Stomach (tissue), 9 donors: ENCODE measurements around the gene SLC7A5. TPM values are rescaled to one million over a fixed set of nuclear protein-coding genes. Genes with fewer than 3 reads are reported as not detected.

ENCODE experiments used
- DNase-seq, 2 donors: peaks; one replicate each; pipeline versions ENCODE4 v3.0.0 to v3.0.0-alpha.2; 2013 to 2019
- H3K27ac ChIP-seq, 5 donors: fragments of 200-600 bp in 4 of 5; sonication (generic) in 4 of 5; one replicate each; pipeline ENCODE4 v1.5.1; 2013 to 2019; ENCODE audit warnings: mild to moderate bottlenecking in 1 of 5, moderate library complexity in 1 of 5
- H3K27me3 ChIP-seq, 3 donors: fragments of 200-600 bp; sonication (generic); one replicate each; pipeline ENCODE4 v1.5.1; 2017 to 2019; ENCODE audit warnings: mixed run types in 1 of 3
- H3K36me3 ChIP-seq, 4 donors: fragments of 200-600 bp; sonication (generic); 1 replicate in 3 of 4; 2 replicates in 1 of 4; pipeline ENCODE4 v1.5.1; 2016 to 2019
- H3K4me1 ChIP-seq, 4 donors: fragments of 200-600 bp; sonication (generic); one replicate each; pipeline ENCODE4 v1.5.1; 2016 to 2019
- H3K4me3 ChIP-seq, 4 donors: fragments of 200-600 bp; sonication (generic) in 3 of 4; one replicate each; pipeline ENCODE4 v1.5.1; 2016 to 2019; ENCODE audit warnings: mild to moderate bottlenecking in 1 of 4
- H3K9me3 ChIP-seq, 4 donors: fragments of 200-600 bp; sonication (generic); one replicate each; pipeline ENCODE4 v1.5.1; 2016 to 2019
- EP300 ChIP-seq: sonication (generic); formaldehyde crosslinking; IDR thresholded peaks from one replicate; pipeline ENCODE4 v1.6.1; 2017; ENCODE audit warnings: antibody characterized with exemption
- POLR2A ChIP-seq, 4 donors: fragments of 450-650 bp; IDR thresholded peaks; one replicate each; pipeline ENCODE4 v1.6.1; 2016; ENCODE audit warnings: antibody characterized with exemption in 4 of 4, control low read depth in 2 of 4, mild to moderate bottlenecking in 1 of 4, moderate library complexity in 1 of 4
- POLR2AphosphoS5 ChIP-seq, 3 donors: sonication (generic); formaldehyde crosslinking; IDR thresholded peaks; one replicate each; pipeline ENCODE4 v1.6.1; 2016; ENCODE audit warnings: antibody characterized with exemption in 3 of 3
- WGBS, 5 donors: extraction: QIAGEN DNeasy Blood & Tissue Kit in 3 of 5; methylation state at CpG; one replicate each; pipeline versions ENCODE4 v1.1.5 to v1.1.7; 2013 to 2018; 5-methylcytosine and 5-hydroxymethylcytosine counted together
- intact Hi-C: fragments of 100-400 bp; cut with DNase I; formaldehyde crosslinking; loops from one replicate; pipeline ENCODE4 v1.15.1; 2023; ENCODE audit warnings: low total_unique reads
- polyA plus RNA-seq, 3 donors: library from polyadenylated mRNA; stranded (reverse); fragments of 200-250 nt; gene quantifications; one replicate each; pipeline ENCODE4 v1.2.3, GENCODE V29; 2013
- total RNA-seq, 5 donors: library from RNA; depleted of rRNA; stranded (reverse); fragments of >200 nt; gene quantifications; one replicate each; pipeline versions ENCODE4 v1.1.0 to v1.2.3, GENCODE V29; 2014 to 2016
- TF ChIP-seq, protein P1 (sequence below), 7 experiments: fragments of 450-650 bp in 4 of 7; fragments of 200-600 bp in 3 of 7; sonication (generic) in 3 of 7; IDR thresholded peaks; one replicate each; pipeline ENCODE4 v1.5.1; 2016 to 2019; ENCODE audit warnings: antibody characterized with exemption in 7 of 7, control low read depth in 2 of 7, mild to moderate bottlenecking in 1 of 7
- donor health status: healthy with polysubstance abuse.
- donor health status: Bipolar disorder and iron deficiency.
- donor health status: healthy.

The SLC7A5 gene
- total and polyA plus RNA-seq, 8 donors = 1.4 to 74.8 (median 10.0) TPM

DNA sequence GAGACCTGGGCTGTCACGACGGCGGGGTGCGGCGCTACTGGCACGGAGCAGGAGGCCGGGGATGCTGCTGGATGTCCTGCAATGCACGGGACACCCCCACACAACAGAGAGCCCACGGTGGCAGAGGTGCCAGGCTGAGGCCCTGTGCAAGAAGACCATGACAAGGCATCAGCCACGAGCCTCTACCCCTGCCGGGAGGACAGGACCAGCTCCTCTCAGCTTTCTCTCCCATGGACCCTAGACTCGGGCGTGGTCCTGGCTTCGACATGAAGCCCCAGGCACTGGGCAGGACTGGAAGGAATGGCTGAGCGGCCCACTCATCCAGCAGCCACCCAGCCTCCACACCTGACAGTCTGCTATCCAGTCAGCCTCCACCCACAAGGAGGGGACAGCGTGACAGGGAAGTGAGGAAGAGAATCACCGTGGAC is 25.6 kb downstream of the SLC7A5 start:
- no peak for DNase-seq
- H3K36me3 ChIP-seq = peaks cover 13 to 64% (median 23%) of the 10 kb centered on the region in 4 donors
- H3K27me3 ChIP-seq = no peaks in the 10 kb centered on the region
- no peak overlapping the region for H3K4me3 ChIP-seq
- intact Hi-C loops = no loop called here
- H3K27ac ChIP-seq = peak overlapping the region in 2 of 5 donors; percentile 7 to 89
- 78 to 91% (median 85%) methylated on average over 9 to 17 of the region's 17 CpGs for WGBS, 5 donors
- TF ChIP-seq POLR2A (IDR thresholded peaks at IDR 0.05) (no peak), EP300 (no peak)
- H3K9me3 ChIP-seq = no peaks in the 10 kb centered on the region
- peaks cover 38 to 98% (median 70%) of the 10 kb centered on the region in 4 donors for H3K4me1 ChIP-seq

DNA sequence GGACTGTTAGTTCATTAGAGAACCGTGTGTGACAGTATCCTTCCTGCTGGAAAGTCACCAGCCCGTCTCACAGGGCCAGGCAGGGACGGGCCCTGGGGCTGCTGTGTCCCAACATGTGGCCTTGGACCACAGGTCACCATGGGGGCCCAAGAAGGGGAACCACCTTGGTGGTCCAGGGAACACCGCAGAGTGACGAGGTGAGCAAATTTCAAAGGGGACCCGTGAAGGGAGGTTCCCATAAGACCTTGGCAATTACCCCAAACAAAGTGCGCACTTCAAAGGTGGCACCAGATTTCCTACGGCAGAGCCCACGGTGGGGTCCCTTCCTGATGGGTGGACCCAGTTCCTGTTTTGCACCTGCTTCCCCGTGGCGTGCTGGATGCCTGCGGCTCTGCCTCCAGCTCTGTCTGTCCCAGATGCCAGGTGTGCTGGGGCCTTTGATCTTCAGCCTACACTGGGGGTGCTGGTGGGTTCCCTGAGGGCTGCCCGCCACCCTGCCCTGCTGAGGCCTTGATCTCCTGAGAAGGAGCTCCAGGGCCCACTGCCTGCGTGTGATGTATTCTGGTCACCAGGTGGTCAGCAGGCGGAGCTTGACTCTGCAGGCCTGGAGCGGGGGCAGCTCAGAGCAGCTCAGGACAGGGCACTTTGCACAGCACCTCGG is 27.0 kb downstream of the SLC7A5 start:
- Histone ChIP-seq H3K27ac (peak overlapping the region in 2 of 5 donors; percentile 38 to 89), H3K9me3 (no peaks in the 10 kb centered on the region), H3K4me1 (peaks cover 28 to 88% (median 66%) of the 10 kb centered on the region in 4 donors), H3K4me3 (no peak overlapping the region), H3K27me3 (no peaks in the 10 kb centered on the region), H3K36me3 (peaks cover 27 to 71% (median 34%) of the 10 kb centered on the region in 4 donors)
- TF ChIP-seq POLR2AphosphoS5 (IDR thresholded peaks at IDR 0.05) = no peak
- no peak for TF ChIP-seq POLR2A (IDR thresholded peaks at IDR 0.05)
- TF ChIP-seq, protein P1, sequence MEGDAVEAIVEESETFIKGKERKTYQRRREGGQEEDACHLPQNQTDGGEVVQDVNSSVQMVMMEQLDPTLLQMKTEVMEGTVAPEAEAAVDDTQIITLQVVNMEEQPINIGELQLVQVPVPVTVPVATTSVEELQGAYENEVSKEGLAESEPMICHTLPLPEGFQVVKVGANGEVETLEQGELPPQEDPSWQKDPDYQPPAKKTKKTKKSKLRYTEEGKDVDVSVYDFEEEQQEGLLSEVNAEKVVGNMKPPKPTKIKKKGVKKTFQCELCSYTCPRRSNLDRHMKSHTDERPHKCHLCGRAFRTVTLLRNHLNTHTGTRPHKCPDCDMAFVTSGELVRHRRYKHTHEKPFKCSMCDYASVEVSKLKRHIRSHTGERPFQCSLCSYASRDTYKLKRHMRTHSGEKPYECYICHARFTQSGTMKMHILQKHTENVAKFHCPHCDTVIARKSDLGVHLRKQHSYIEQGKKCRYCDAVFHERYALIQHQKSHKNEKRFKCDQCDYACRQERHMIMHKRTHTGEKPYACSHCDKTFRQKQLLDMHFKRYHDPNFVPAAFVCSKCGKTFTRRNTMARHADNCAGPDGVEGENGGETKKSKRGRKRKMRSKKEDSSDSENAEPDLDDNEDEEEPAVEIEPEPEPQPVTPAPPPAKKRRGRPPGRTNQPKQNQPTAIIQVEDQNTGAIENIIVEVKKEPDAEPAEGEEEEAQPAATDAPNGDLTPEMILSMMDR (IDR thresholded peaks at IDR 0.05) = no peak
- TF ChIP-seq EP300 = no peak
- 58 to 78% (median 74%) methylated on average over 16 to 17 of the region's 17 CpGs for WGBS, 5 donors
- no peak for DNase-seq
- intact Hi-C loops = no loop called here

DNA sequence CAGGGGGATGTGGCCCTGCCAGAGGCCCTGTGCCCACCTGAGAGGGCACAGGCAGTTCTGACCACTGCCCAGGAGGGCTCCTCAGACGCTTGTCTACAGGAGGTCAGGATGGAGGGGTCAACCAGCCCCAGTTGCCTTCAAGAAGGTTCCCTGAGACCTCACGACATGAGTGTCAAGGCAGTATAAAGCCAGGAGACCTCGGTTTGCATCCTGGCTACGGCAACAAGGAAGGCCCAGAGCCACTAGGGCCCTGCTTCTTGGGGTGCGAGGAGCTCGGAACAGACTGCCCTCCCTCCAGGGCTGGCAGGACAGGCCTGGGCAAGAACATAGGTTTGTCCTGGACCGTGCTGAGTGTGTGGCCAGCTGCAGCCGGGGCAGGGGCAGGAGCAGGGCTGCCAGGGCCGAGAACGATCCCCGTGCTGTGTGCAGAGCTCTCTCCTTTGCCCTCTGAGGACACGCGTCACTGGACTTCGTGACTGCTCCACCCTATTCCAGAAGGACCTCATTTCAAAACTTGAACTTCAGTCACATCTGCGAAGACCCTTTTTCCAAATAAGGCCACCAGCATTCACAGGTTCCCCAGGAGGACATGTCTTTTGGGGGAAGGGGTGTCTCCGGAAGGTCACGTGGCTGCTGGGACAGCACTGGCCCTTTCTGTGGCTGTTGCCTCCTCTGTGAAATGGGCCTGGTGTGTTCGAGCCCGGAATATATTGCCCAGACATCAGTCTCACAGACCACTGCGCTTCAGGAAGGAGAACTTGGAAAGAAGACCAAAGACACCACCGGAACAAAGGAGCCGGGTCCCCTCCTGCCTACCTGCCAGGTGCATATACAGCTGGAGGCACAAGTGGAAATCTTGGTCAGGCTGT is 27.7 kb downstream of the SLC7A5 start:
- peak in 1 of 2 donors; percentile 65 for DNase-seq
- Histone ChIP-seq H3K9me3 (no peaks in the 10 kb centered on the region), H3K4me1 (peaks cover 21 to 80% (median 64%) of the 10 kb centered on the region in 4 donors), H3K4me3 (no peak overlapping the region), H3K36me3 (peaks cover 32 to 79% (median 41%) of the 10 kb centered on the region in 4 donors), H3K27me3 (no peaks in the 10 kb centered on the region), H3K27ac (peak overlapping the region in 4 of 5 donors; percentile 26 to 89 (median 40))
- TF ChIP-seq POLR2AphosphoS5 (IDR thresholded peaks at IDR 0.05) = peak in 1 of 3 donors; percentile 14
- TF ChIP-seq EP300 = no peak
- intact Hi-C loops = no loop called here
- WGBS, 5 donors = 70 to 88% (median 80%) methylated on average over 16 to 22 of the region's 22 CpGs

DNA sequence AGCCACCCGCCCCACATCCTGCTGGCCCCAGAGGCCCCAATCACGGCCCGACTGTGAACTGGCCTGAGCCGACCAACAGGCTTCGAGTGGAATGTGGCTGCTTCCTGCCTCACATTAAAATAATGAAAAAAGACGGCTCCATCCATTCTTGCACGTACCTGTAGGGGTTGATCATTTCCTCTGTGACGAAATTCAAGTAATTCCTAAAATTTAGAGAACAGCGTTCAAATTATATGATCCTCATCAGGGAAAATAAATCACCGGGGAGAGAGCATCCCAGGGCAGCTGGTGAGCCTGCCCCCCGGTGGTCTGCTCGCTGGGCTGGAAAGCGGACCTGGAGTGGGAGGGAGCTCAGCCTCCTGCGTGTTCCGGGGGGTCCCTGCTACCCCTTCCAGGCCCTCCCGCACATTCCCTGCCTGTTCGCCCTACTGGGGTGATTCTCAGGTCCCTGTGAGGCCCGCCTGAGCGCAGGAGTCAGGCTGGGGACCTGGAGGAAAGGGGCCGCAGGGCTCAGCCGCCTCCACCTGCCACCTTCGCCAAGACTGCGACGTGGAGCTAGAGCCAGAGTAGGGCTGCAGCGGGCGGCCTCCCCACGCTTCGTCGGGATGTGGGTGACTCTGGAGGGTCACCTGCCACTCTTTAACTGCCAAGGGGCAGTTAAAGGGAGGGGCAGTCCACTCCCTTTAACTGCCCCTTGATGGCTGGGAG is 28.9 kb downstream of the SLC7A5 start:
- TF ChIP-seq POLR2AphosphoS5 (IDR thresholded peaks at IDR 0.05) (no peak), POLR2A (IDR thresholded peaks at IDR 0.05) (no peak), EP300 (no peak)
- TF ChIP-seq, protein P1 (IDR thresholded peaks at IDR 0.05) = no peak
- H3K36me3 ChIP-seq = peaks cover 38 to 89% (median 52%) of the 10 kb centered on the region in 4 donors
- DNase-seq = no peak
- no peaks in the 10 kb centered on the region for H3K27me3 ChIP-seq
- intact Hi-C loops = no loop called here
- 83 to 86% (median 83%) methylated on average over 28 to 29 of the region's 29 CpGs for WGBS, 5 donors
- H3K4me3 ChIP-seq = no peak overlapping the region
- H3K27ac ChIP-seq = peak overlapping the region in 3 of 5 donors; percentile 59 to 89 (median 67)
- no peaks in the 10 kb centered on the region for H3K9me3 ChIP-seq
- H3K4me1 ChIP-seq = peaks cover 9 to 72% (median 53%) of the 10 kb centered on the region in 4 donors
